ENCODE data around the gene TMEM145.
A peak's percentile ranks its signal among the peaks of the same experiment; 100 is the strongest.

The TMEM145 gene

DNA sequence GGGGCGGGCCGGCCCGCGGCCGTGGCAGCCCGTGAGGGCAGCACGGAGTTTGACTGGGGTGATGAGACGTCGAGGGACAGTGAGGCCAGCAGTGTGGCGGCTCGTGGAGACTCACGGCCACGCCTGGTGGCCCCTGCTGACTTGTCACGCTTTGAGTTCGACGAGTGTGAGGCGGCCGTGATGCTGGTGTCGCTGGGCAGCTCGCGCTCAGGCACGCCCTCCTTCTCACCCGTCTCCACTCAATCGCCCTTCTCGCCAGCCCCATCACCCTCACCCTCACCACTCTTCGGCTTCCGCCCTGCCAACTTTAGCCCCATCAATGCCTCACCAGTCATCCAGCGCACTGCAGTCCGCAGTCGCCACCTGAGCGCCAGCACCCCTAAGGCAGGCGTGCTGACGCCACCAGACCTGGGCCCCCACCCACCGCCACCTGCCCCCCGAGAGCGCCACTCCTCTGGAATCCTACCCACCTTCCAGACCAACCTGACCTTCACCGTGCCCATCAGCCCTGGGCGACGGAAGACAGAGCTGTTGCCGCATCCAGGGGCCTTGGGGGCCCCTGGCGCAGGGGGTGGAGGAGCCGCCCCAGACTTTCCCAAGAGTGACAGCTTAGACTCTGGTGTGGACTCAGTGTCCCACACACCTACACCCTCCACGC, 39.6 kb upstream of the TMEM145 start:
- FAIRE-seq (no peak), DNase-seq (ENCODE audit: insufficient read length, low spot score) (no peak)
- TF ChIP-seq POLR2A (IDR thresholded peaks at IDR 0.05; ENCODE audit: low read depth, low read length) = no peak

DNA sequence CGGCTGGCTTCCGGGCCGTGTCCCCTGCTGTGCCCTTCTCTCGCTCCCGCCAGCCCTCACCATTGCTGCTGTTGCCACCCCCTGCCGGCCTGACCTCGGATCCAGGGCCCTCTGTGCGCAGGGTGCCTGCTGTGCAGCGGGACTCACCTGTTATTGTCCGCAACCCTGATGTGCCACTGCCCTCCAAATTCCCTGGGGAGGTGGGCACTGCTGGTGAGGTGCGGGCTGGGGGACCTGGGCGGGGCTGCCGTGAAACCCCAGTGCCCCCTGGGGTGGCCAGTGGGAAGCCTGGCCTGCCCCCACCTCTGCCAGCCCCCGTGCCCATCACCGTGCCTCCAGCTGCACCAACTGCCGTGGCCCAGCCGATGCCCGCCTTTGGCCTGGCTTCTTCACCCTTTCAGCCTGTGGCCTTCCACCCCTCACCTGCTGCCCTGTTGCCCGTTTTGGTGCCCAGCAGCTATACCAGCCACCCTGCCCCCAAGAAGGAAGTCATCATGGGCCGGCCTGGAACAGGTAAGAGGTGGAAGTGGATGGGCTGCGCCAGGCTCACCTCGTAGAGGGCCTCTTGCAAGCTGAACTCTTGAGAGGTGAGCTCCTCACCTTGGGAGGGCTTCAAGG, 38.9 kb upstream of the TMEM145 start:
- no peak for TF ChIP-seq POLR2A (IDR thresholded peaks at IDR 0.05; ENCODE audit: low read depth, low read length)
- no peak for DNase-seq (ENCODE audit: insufficient read length, low spot score)
- no peak for FAIRE-seq

DNA sequence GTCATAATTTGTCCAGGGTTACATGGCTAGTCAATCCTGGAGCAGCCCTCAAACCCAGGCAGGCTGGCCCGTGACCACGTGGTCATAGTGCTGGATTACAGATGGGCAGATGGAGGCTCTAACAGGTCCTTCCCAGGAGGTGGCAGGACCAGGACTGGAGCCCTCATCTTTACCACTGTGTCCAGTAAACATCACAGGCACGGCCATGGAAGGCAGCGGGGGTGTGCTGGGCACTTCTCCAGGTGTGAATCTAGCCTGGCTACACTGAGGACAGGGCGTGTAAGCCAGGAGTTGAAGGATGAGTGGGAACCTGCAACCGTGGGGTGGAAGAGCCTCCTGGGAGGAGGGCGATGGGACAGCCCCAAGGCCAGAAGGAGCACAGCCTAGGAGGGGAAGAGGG, 38.0 kb upstream of the TMEM145 start:
- no peak for FAIRE-seq
- no peak for DNase-seq (ENCODE audit: insufficient read length, low spot score)
- TF ChIP-seq POLR2A (IDR thresholded peaks at IDR 0.05; ENCODE audit: low read depth, low read length) = no peak

DNA sequence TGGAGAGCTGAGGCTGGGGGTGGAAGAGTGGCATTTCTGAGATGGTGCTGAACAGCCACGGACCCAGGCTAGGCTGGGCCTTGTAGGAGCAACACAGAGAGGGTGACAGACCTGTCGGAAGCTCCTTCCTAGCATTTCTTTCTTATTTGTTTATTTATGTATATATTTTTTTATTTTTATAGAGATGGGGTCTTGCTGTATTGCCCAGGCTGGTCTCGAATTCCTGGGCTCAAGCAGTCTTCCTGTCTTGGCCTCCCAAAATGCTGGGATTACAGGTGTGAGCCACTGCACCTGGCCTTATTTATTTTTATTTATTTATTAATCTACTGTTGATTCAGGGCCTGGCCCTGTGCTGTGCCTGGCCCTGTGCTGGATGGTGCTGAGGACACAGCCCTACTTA, 37.6 kb upstream of the TMEM145 start:
- no peak for TF ChIP-seq POLR2A (IDR thresholded peaks at IDR 0.05; ENCODE audit: low read depth, low read length)
- DNase-seq (ENCODE audit: insufficient read length, low spot score) (no peak), FAIRE-seq (no peak)

DNA sequence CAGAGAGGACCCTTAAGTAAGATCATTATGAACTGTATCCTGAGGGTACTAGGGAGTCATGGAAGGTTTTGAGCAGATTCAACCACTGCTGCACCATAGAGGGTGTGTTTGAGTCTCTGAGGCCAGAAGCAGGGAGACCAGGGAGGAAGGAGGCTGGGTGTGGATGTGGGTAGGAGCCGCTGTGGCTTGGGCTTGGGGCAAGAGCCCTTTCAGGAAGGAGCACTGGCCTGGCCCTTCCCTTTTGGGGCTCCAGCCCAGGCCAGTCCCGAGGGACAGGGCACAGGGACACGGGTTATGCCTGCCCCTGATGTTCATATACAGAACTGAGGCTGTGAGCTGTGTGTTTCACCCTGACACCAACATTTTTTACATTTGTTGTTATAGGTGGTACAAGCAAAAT, 36.8 kb upstream of the TMEM145 start:
- FAIRE-seq (no peak), DNase-seq (ENCODE audit: insufficient read length, low spot score) (no peak)
- TF ChIP-seq POLR2A (IDR thresholded peaks at IDR 0.05; ENCODE audit: low read depth, low read length) = no peak

DNA sequence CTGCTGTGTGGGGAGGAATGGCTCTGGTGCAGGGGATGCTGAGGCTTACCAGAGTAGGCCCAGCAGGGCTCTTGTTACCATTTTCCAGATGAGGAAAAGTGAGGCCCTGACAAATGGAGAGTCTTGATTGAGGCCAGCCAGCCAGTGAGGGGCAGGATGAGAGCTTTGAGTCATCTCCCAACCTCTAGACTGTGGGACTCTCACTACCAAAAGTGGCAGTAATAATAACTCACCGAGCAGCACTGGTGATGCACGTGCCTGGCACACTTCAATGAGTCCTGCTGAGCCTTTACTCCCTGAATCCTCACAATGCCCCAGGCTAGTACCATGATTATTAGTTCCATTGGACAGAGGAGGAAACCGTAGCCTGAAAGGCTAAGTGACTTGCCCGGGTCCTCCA, 36.3 kb upstream of the TMEM145 start:
- no peak for TF ChIP-seq POLR2A (IDR thresholded peaks at IDR 0.05; ENCODE audit: low read depth, low read length)
- DNase-seq (ENCODE audit: insufficient read length, low spot score) = no peak
- FAIRE-seq = no peak

DNA sequence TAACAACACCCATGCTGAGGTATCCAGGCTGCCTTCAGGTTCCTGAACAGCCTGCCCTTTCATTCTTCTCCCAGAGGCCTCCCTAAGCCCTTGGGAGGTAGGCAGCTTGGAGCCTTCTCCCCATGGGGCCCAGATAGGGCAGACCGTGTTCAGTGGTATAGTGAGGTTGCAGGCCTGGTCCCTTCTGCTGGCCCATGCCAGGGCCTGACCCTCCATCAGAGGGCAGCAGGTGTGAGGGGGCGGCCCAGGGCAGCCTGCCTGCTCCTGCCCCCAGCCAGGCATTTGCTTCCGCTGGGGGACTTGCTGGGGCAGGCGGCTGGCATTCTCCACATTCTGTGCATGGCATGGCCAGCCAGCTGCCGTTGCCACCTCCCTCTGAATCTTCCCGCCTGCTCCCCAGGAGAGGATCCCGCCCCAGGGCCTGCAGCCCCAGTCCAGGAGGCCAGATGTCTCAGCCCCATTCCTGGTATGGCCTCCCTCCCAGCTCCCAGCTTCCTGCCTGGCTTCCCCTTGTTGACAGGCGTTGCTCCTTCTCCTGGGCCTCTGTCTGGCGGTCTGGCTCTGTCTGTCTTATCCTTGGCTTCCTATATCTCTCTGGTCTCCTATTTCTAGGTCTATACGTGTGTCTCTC, 35.2 kb upstream of the TMEM145 start:
- FAIRE-seq = no peak
- DNase-seq (ENCODE audit: insufficient read length, low spot score) = peak; percentile 82
- no peak; the same call in 1 of the 2 replicates for TF ChIP-seq POLR2A (IDR thresholded peaks at IDR 0.05; ENCODE audit: low read depth, low read length)

DNA sequence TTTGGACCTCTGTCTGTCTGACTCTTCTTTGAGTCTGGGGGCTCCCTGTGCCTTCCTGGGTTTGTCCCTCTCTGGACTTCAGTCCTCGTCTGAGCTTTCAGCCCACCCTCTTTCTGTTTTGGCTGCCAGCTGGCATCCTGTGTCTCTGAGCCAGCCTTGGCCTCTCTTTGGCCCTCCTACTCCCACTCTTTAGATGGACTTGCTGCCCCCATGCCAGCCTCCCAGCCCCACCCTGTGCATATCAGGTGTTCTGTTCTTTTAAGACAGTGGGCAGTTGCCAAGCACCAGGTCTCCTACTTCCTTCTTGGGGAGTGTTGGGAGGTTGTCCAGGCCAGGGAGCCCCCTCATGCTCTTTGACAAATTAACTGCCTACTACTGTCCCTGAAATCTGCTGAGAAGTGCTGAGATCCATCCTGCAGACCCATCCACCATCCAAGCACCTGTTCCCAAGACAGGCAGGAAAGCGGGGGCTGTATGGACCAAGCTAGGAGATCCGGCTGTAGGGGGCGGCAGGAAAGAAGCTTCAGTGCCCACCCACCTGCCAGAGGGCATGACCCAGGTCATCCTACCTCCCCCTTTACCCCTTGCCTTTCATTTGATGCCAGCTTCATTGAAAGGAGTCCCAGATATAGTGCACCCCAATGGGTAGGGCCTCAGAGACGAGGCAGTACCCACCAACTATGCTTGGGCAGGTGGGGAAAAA, 34.5 kb upstream of the TMEM145 start:
- no peak for FAIRE-seq
- no peak for DNase-seq (ENCODE audit: insufficient read length, low spot score)
- no peak for TF ChIP-seq POLR2A (IDR thresholded peaks at IDR 0.05; ENCODE audit: low read depth, low read length)

DNA sequence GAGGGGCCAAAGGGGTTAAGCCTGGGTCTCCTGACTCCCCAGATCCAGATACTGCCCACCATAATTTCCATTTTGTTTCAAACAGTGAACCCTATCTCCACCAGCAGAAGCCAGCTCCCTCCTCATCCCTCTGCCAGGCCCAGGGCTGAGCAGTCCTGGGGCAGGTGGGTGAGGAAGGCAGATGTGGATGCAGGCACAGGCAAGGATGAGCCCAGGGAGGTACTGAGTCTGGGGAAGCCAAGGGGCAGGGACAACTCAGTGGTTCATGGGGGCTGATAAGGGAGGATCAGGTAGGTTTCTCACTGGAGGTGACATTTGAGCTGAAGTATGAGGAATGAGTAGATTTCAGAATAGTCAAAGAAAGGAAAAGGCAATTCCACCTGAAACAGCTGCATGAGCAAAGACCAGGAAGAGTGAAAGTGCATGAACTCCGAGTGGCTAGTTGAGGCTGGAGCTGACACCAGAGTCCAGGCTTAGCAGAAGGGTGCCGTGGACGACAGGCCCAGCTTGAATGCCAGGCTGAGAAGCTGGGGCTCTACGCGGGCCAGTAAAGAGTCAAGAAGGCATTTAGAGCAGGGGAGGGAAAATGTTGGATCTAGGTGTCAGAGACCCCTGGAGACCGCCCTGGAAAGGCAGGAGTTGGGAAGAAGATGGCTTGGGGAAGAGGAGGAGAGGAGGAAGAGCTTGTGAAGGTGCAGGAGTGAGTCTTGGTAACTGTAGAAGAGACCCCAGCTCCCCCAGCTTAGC, 33.8 kb upstream of the TMEM145 start:
- FAIRE-seq = no peak
- DNase-seq (ENCODE audit: insufficient read length, low spot score) = no peak
- peak; percentile 4; the same call in 1 of the 2 replicates for TF ChIP-seq POLR2A (IDR thresholded peaks at IDR 0.05; ENCODE audit: low read depth, low read length)

DNA sequence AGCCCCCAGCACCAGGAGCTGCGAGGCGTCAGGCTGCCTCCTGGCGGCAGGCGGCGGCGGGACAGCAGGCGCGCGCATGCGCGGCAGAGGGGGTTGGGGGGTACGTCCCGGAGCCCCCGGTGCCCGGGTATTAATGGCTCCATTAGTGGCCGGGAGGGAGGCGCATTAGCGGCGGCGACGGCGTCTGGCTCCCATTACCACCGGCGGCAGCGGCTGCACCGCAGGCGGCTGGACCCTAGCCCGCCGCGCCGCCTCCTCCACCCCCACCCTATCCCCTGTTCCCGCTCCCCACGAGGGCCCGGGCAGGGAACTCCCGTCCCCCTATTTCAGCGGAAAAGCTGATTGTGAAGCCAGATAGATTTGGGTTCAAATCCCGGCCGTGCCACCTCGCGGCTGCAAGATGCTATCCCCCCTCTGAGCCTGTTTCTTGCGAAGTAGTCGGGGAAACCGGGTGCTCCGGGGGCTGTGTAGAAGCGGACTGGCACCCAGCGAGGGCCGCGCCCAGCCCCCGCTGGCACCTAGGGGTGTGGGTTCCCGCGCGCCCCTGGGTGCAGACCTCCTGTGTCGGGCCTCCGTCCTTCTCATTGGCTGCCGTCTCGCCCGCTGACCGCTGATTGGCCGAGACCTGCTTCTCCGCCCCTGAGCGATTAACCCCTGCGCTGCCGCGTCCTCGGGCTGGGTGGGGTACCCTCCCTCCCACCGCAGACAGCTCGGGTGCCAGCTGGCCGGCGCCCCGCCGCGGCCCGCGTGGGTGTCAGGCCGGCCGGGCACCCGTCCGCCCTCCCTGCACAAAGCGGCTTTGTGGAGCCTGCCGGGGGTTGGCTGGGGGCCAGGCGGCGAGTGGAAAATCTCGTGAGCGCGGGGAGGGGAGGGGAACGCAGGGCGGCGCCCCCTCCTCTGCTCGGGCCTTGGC, 33.0 kb upstream of the TMEM145 start:
- peak; percentile 59 for TF ChIP-seq POLR2A (IDR thresholded peaks at IDR 0.05; ENCODE audit: low read depth, low read length)
- FAIRE-seq = no peak
- peak; percentile 99 for DNase-seq (ENCODE audit: insufficient read length, low spot score)

DNA sequence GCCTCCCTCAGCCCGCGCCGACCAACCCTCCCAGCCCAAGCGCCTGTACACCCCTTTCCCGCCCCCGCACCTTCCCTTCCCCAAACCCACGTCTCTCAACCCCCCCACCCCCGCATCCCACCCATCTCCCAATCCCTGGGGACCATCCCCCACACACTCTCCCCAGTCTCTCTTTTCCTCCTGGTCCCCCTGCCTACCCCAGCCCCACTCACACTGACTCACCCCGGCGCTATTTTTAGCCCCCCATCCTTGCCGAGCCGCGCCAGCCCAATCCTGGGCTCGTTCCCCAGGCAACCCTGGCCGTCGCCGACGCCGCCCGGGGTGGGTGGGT, 32.3 kb upstream of the TMEM145 start:
- DNase-seq (ENCODE audit: insufficient read length, low spot score) = peak; percentile 82
- FAIRE-seq = no peak
- TF ChIP-seq POLR2A (IDR thresholded peaks at IDR 0.05; ENCODE audit: low read depth, low read length) = no peak

DNA sequence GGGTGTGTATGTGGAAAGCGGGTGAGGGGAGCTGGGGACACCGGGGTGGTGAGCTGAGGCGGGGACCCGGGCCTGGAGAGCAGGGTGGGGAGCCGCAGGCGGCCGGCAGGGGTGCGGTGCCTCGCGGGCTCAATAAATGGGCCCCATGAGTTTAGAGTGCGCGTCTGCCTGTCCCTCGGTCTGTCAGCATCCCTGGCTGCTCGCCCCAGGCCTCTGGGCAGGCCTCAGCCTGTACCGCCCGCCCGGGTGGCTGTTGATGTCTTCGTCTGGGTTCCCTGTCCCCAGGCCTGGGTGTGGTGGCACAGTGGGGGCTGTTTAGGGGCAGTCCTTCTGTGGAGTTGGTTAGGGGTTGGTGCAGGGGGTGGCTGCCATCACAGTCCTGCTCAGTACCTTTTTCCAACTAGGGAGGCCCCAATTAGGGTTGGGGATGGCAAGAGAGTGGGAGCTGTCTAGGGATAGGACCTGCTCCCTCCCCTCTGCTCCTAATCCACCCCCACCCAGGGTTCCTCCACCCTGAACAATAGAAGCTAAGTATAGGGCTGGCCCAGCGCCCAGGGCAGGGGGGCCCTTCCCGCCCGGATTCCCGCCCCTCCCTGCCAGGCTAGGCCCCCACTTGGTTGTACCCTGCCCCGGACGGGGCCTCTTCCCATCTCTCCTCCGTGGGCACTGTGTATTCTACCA, 31.8 kb upstream of the TMEM145 start:
- 0 out of 2 replicates have a peak, but pooled peaks have one; percentile 14 for TF ChIP-seq POLR2A (IDR thresholded peaks at IDR 0.05; ENCODE audit: low read depth, low read length)
- DNase-seq (ENCODE audit: insufficient read length, low spot score) (no peak), FAIRE-seq (no peak)

All from H54 (cell line).